Measurements from ENCODE around the gene CTNNBIP1.
"Not testable (repeated sequence)": the region's sequence is repeated elsewhere in the genome, so short reads cannot be mapped to it uniquely, and the experiment has no call there.

- TF ChIP-seq POLR2A, CTCF (IDR thresholded peaks at IDR 0.05): not testable (repeated sequence)
These were observed 104.1 kb downstream of the CTNNBIP1 start for GRCh38 chr1:9805972-9806371.
